H1 (cell line): Measurements from ENCODE around the gene NOC2L. TPM values are rescaled to one million over a fixed set of nuclear protein-coding genes. Genes with fewer than 3 reads are reported as not detected.

Experiments
- CTCF ChIA-PET: fragments of 300-600 bp; sonication (Branson Sonifier 250); formaldehyde crosslinking; loops from one replicate; lab custom pipeline; 2021; ENCODE audit not compliant: partially characterized antibody; lab: Charles Lee
- POLR2A ChIA-PET: fragments of 300-600 bp; sonication (Branson Sonifier 250); formaldehyde crosslinking; loops from one replicate; lab custom pipeline; 2021; ENCODE audit warnings: inconsistent platforms; ENCODE audit not compliant: partially characterized antibody; lab: Charles Lee
- DNase-seq, 2 experiments: peaks; one replicate each; pipeline versions ENCODE4 v3.0.0 to v3.0.0-alpha.2; 2010 to 2022; ENCODE audit warnings: low spot score in 2 of 2, low read depth in 1 of 2, mixed read lengths in 1 of 2
- FAIRE-seq: peaks from 2 replicates; lab custom pipeline; 2011; peaks lifted over from hg19 to GRCh38; lab: Jason Lieb, UNC
- H2AFZ ChIP-seq: 2 replicates; pipeline ENCODE4 v1.8.1; 2012; ENCODE audit warnings: low read length, inconsistent platforms
- H2AK5ac ChIP-seq: 2 replicates; pipeline ENCODE4 v1.6.1; 2013; ENCODE audit warnings: low read depth, low read length
- H2BK120ac ChIP-seq: replicated peaks from 2 replicates; pipeline ENCODE3; 2013; ENCODE audit warnings: low read depth, low read length, inconsistent platforms
- H2BK12ac ChIP-seq: 2 replicates; pipeline ENCODE4 v1.6.1; 2013; ENCODE audit warnings: low read depth, low read length
- H2BK15ac ChIP-seq: 2 replicates; pipeline ENCODE4 v1.6.1; 2013; ENCODE audit warnings: low read length
- H2BK20ac ChIP-seq: 2 replicates; pipeline ENCODE4 v1.6.1; 2013; ENCODE audit warnings: low read length
- H2BK5ac ChIP-seq: 2 replicates; pipeline ENCODE4 v1.6.1; 2013; ENCODE audit warnings: low read depth, low read length
- H3K14ac ChIP-seq: 2 replicates; pipeline ENCODE4 v1.6.1; 2013; ENCODE audit warnings: inconsistent platforms; ENCODE audit not compliant: insufficient read length
- H3K18ac ChIP-seq: 2 replicates; pipeline ENCODE4 v1.6.1; 2013; ENCODE audit warnings: low read length; ENCODE audit errors: extremely low read depth
- H3K23ac ChIP-seq: 2 replicates; pipeline ENCODE4 v1.6.1; 2013; ENCODE audit warnings: inconsistent platforms; ENCODE audit not compliant: insufficient read length
- H3K23me2 ChIP-seq: 2 replicates; pipeline ENCODE4 v1.6.1; 2013; ENCODE audit warnings: low read depth, low read length
- H3K27ac ChIP-seq: 2 replicates; pipeline ENCODE4 v1.6.1; 2011; ENCODE audit warnings: low read depth, low read length, inconsistent platforms
- H3K27me3 ChIP-seq, 4 experiments: replicated peaks in 1 of 4; 1 replicate in 1 of 4; 2 replicates in 3 of 4; pipeline versions ENCODE4 v1.6.1 to v1.8.1; 2011 to 2013; ENCODE audit warnings: low read length in 3 of 4, mild to moderate bottlenecking in 3 of 4, inconsistent platforms in 2 of 4, mixed read lengths in 2 of 4, moderate library complexity in 1 of 4; ENCODE audit not compliant: control insufficient read depth in 3 of 4, insufficient read depth in 3 of 4; ENCODE audit errors: extremely low read depth in 1 of 4
- H3K36me3 ChIP-seq, 4 experiments: 2 replicates each; pipeline versions ENCODE4 v1.6.1 to v1.8.1; 2011 to 2013; ENCODE audit warnings: mild to moderate bottlenecking in 4 of 4, low read length in 3 of 4, moderate library complexity in 2 of 4, control low read depth in 1 of 4, inconsistent platforms in 1 of 4; ENCODE audit not compliant: insufficient read depth in 4 of 4, control insufficient read depth in 2 of 4
- H3K4ac ChIP-seq: replicated peaks from 2 replicates; pipeline ENCODE3; 2013; ENCODE audit warnings: low read length, low read depth, mixed read lengths, inconsistent platforms; ENCODE audit not compliant: insufficient read length
- H3K4me1 ChIP-seq, 4 experiments: replicated peaks in 1 of 4; 1 replicate in 1 of 4; 2 replicates in 3 of 4; pipeline versions ENCODE4 v1.6.1 to v1.8.1; 2011 to 2013; ENCODE audit warnings: low read length in 3 of 4, inconsistent platforms in 2 of 4, mixed read lengths in 1 of 4; ENCODE audit not compliant: insufficient read depth in 4 of 4, control insufficient read depth in 3 of 4
- H3K4me2 ChIP-seq, 2 experiments: 2 replicates each; pipeline versions ENCODE4 v1.6.1 to v1.8.1; 2011 to 2013; ENCODE audit warnings: low read depth in 2 of 2, low read length in 2 of 2, control low read depth in 1 of 2, inconsistent platforms in 1 of 2, mild to moderate bottlenecking in 1 of 2; ENCODE audit not compliant: insufficient read depth in 1 of 2
- H3K4me3 ChIP-seq, 4 experiments: fragments of 200-600, 300-600 bp in 1 of 4; sonication (generic), shearing (Covaris generic), sonication (Bioruptor Twin) in 1 of 4; 2 replicates each; pipeline versions ENCODE4 v1.5.1 to v1.8.1; 2011 to 2016; ENCODE audit warnings: low read length in 4 of 4, low read depth in 3 of 4, control low read depth in 2 of 4, inconsistent platforms in 2 of 4, mild to moderate bottlenecking in 2 of 4, mixed read lengths in 1 of 4, moderate library complexity in 1 of 4; ENCODE audit not compliant: insufficient read depth in 2 of 4; ENCODE audit errors: extremely low read depth in 1 of 4
- H3K56ac ChIP-seq: replicated peaks from 2 replicates; pipeline ENCODE3; 2013; ENCODE audit warnings: low read depth, mild to moderate bottlenecking, mixed read lengths, low read length, inconsistent platforms; ENCODE audit not compliant: insufficient read length
- H3K79me1 ChIP-seq: 2 replicates; pipeline ENCODE4 v1.6.1; 2013; ENCODE audit warnings: low read depth, low read length, control low read depth
- H3K79me2 ChIP-seq, 2 experiments: 2 replicates each; pipeline versions ENCODE4 v1.6.1 to v1.8.1; 2012 to 2013; ENCODE audit warnings: low read length in 2 of 2, mild to moderate bottlenecking in 2 of 2, inconsistent platforms in 1 of 2; ENCODE audit not compliant: insufficient read depth in 2 of 2, control insufficient read depth in 1 of 2
- H3K9ac ChIP-seq, 4 experiments: replicated peaks in 1 of 4; 1 replicate in 1 of 4; 2 replicates in 3 of 4; pipeline versions ENCODE4 v1.6.1 to v1.8.1; 2011 to 2013; ENCODE audit warnings: low read depth in 3 of 4, low read length in 3 of 4, control low read depth in 2 of 4, mild to moderate bottlenecking in 2 of 4, moderate library complexity in 2 of 4, inconsistent platforms in 1 of 4; ENCODE audit errors: extremely low read depth in 1 of 4
- H3K9me3 ChIP-seq, 2 experiments: 2 replicates each; pipeline versions ENCODE4 v1.6.1 to v1.8.1; 2012 to 2013; ENCODE audit warnings: mild to moderate bottlenecking in 2 of 2, moderate library complexity in 2 of 2, control low read depth in 1 of 2, inconsistent platforms in 1 of 2, low read depth in 1 of 2, low read length in 1 of 2, mixed read lengths in 1 of 2; ENCODE audit not compliant: insufficient read depth in 2 of 2
- H4K20me1 ChIP-seq, 2 experiments: replicated peaks in 1 of 2; 2 replicates each; pipeline versions ENCODE3 to v1.8.1; 2011 to 2013; ENCODE audit warnings: inconsistent platforms in 2 of 2, low read length in 2 of 2, mild to moderate bottlenecking in 1 of 2; ENCODE audit not compliant: insufficient read depth in 2 of 2, control insufficient read depth in 1 of 2
- H4K5ac ChIP-seq: 2 replicates; pipeline ENCODE4 v1.6.1; 2013; ENCODE audit warnings: low read length, low read depth, mixed read lengths, inconsistent platforms; ENCODE audit not compliant: insufficient read length
- H4K8ac ChIP-seq: 2 replicates; pipeline ENCODE4 v1.8.0; 2013; ENCODE audit warnings: mild to moderate bottlenecking, moderate library complexity, low read length, inconsistent platforms; ENCODE audit not compliant: insufficient read depth; ENCODE audit errors: extremely low read depth
- H4K91ac ChIP-seq: replicated peaks from 2 replicates; pipeline ENCODE3; 2013; ENCODE audit warnings: low read length, mixed read lengths, inconsistent platforms; ENCODE audit not compliant: insufficient read length
- BCL11A ChIP-seq, 2 experiments: IDR thresholded peaks; one replicate each; pipeline ENCODE4 v1.6.1; 2011; ENCODE audit warnings: low read depth in 2 of 2, low read length in 2 of 2, mild to moderate bottlenecking in 2 of 2
- HDAC6 ChIP-seq: IDR thresholded peaks from one replicate; pipeline ENCODE4 v1.7.1; 2012; ENCODE audit warnings: low read depth, mild to moderate bottlenecking, inconsistent platforms, low read length, moderate library complexity
- POLR2AphosphoS5 ChIP-seq: IDR thresholded peaks from 2 replicates; pipeline ENCODE4 v1.6.1; 2011; ENCODE audit warnings: low read depth, low read length
- RBBP5 ChIP-seq: IDR thresholded peaks from 2 replicates; pipeline ENCODE4 v1.7.1; 2012; ENCODE audit warnings: low read depth, mild to moderate bottlenecking, inconsistent platforms, low read length, moderate library complexity, borderline replicate concordance
- RNF2 ChIP-seq: fragments of 200-900, 300-1000 bp; sonication (generic); IDR thresholded peaks from 2 replicates; pipeline ENCODE4 v1.7.1; 2016; ENCODE audit warnings: borderline replicate concordance, low read depth, mild to moderate bottlenecking, antibody characterized with exemption, low read length; ENCODE audit not compliant: poor library complexity, severe bottlenecking; ENCODE audit errors: missing control alignments
- SAP30 ChIP-seq: fragments of 300-600 bp; sonication (generic); IDR thresholded peaks from 2 replicates; pipeline ENCODE4 v1.7.1; 2012; ENCODE audit warnings: low read length, moderate library complexity, mild to moderate bottlenecking, inconsistent platforms; ENCODE audit not compliant: insufficient read depth, insufficient replicate concordance
- SP2 ChIP-seq: IDR thresholded peaks from 2 replicates; pipeline ENCODE4 v1.6.1; 2012; ENCODE audit warnings: mild to moderate bottlenecking, low read length, inconsistent platforms
- TBP ChIP-seq: IDR thresholded peaks from 2 replicates; pipeline ENCODE4 v1.6.1; 2011; ENCODE audit warnings: low read depth, low read length, improper control_type of control experiment
- TEAD4 ChIP-seq: IDR thresholded peaks from 2 replicates; pipeline ENCODE4 v1.6.1; 2012; ENCODE audit warnings: low read depth, low read length, inconsistent platforms, mixed read lengths
- WGBS, 2 experiments: shearing (Covaris generic) in 1 of 2; methylation state at CpG; one replicate each; pipeline versions ENCODE4 v1.1.6 to v1.1.7; 2013 to 2015; ENCODE audit warnings: low lambda C conversion rate in 2 of 2, mixed read lengths in 2 of 2, inconsistent platforms in 1 of 2, low coverage in 1 of 2, missing lambda C conversion rate in 1 of 2; ENCODE audit not compliant: insufficient replicate concordance in 2 of 2, insufficient coverage in 1 of 2, insufficient read length in 1 of 2; ENCODE audit errors: extremely low coverage in 1 of 2, missing lambda C conversion rate in 1 of 2; 5-methylcytosine and 5-hydroxymethylcytosine counted together
- polyA plus RNA-seq, 7 experiments: library from polyadenylated mRNA; depleted of rRNA in 3 of 7; stranded (reverse) in 5 of 7; unstranded in 2 of 7; fragments of >200 nt in 5 of 7; fragments of 200-250 nt in 2 of 7; gene quantifications; 1 replicate in 5 of 7; 2 replicates in 1 of 7; 4 replicates in 1 of 7; pipeline versions ENCODE4 v1.2.1 to v1.2.3, GENCODE V29; 2011 to 2013; ENCODE audit warnings: missing spikeins in 2 of 7, mixed read lengths in 2 of 7
- total RNA-seq: library from RNA; stranded (reverse); fragmentation: NEBNext Ultra II Directional; extraction: Animal tissue kit (Norgen Biotek cat#: 25700); gene quantifications from 2 replicates; pipeline ENCODE4 v1.2.1, GENCODE V29; 2021
- TF ChIP-seq, protein P1 (sequence below): IDR thresholded peaks from 2 replicates; pipeline ENCODE4 v1.6.1; 2012; ENCODE audit warnings: inconsistent platforms
- TF ChIP-seq, protein P2 (sequence below), 3 experiments: IDR thresholded peaks; 1 replicate in 2 of 3; 2 replicates in 1 of 3; pipeline versions ENCODE4 v1.5.1 to v1.6.1; 2011; ENCODE audit warnings: low read length in 3 of 3, mild to moderate bottlenecking in 3 of 3, inconsistent platforms in 2 of 3, low read depth in 1 of 3, moderate library complexity in 1 of 3; ENCODE audit not compliant: insufficient read depth in 1 of 3; ENCODE audit errors: control extremely low read depth in 1 of 3

Gene NOC2L
- total and polyA plus RNA-seq, 2 of the 8 experiments (the other 6 are each of a cell fraction or from before 2014, with no cell fraction given), result 74.7 to 130 TPM

GRCh38 chr1:950881-951280 is 8.2 kb downstream of the NOC2L start:
- Histone ChIP-seq H3K23me2 (no peaks in the 10 kb centered on the region), H3K23ac (no peak overlapping the region), H3K4ac (no peak overlapping the region), H3K27ac (no peak overlapping the region), H3K4me1 (no peaks in the 10 kb centered on the region; a peak in 1 of 7 replicates), H3K18ac (no peak overlapping the region), H2BK20ac (no peak overlapping the region), H2BK15ac (no peak overlapping the region), H2AK5ac (no peak overlapping the region), H3K9me3 (no peaks in the 10 kb centered on the region), H2BK120ac (no peak overlapping the region), H3K9ac (no peak overlapping the region), H3K79me2 (no peaks in the 10 kb centered on the region; a peak in 1 of 4 replicates), H4K8ac (no peak overlapping the region), H2BK12ac (no peak overlapping the region), H4K20me1 (peaks cover 20 to 37% of the 10 kb centered on the region in 2 experiments), H3K14ac (no peak overlapping the region), H2BK5ac (no peak overlapping the region), H3K36me3 (peaks cover 8 to 62% (median 50%) of the 10 kb centered on the region in 4 experiments), H4K91ac (no peak overlapping the region), H3K4me2 (no peak overlapping the region), H3K79me1 (peaks cover 8% of the 10 kb centered on the region), H3K27me3 (no peaks in the 10 kb centered on the region), H3K56ac (no peak overlapping the region), H2AFZ (no peak overlapping the region), H3K4me3 (no peak overlapping the region), H4K5ac (no peak overlapping the region)
- FAIRE-seq (no peak), DNase-seq (no peak)
- ChIA-PET POLR2A (no interaction called here), CTCF (interaction anchor here (0.7 to 1.8 kb wide), 6 partner anchors 8 to 46 kb away, joined by 3 to 9 read pairs (median 5); no protein-coding TSS in a partner anchor)
- 89% methylated on average over 10 of the region's 23 CpGs; no CpG with 5 or more reads in 1 of the 2 experiments for WGBS, 2 experiments
- TF ChIP-seq SP2 (no peak), RBBP5 (no peak), RNF2 (no peak), SAP30 (no peak), TBP (no peak), POLR2AphosphoS5 (no peak), BCL11A (IDR thresholded peaks at IDR 0.05; ENCODE audit: low read depth in 2 of 2, low read length in 2 of 2) (no peak), HDAC6 (no peak), TEAD4 (no peak)
- TF ChIP-seq, protein P1, sequence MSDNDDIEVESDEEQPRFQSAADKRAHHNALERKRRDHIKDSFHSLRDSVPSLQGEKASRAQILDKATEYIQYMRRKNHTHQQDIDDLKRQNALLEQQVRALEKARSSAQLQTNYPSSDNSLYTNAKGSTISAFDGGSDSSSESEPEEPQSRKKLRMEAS, result no peak
- TF ChIP-seq, protein P2, sequence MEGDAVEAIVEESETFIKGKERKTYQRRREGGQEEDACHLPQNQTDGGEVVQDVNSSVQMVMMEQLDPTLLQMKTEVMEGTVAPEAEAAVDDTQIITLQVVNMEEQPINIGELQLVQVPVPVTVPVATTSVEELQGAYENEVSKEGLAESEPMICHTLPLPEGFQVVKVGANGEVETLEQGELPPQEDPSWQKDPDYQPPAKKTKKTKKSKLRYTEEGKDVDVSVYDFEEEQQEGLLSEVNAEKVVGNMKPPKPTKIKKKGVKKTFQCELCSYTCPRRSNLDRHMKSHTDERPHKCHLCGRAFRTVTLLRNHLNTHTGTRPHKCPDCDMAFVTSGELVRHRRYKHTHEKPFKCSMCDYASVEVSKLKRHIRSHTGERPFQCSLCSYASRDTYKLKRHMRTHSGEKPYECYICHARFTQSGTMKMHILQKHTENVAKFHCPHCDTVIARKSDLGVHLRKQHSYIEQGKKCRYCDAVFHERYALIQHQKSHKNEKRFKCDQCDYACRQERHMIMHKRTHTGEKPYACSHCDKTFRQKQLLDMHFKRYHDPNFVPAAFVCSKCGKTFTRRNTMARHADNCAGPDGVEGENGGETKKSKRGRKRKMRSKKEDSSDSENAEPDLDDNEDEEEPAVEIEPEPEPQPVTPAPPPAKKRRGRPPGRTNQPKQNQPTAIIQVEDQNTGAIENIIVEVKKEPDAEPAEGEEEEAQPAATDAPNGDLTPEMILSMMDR (IDR thresholded peaks at IDR 0.05; ENCODE audit: control extremely low read depth in 1 of 3, insufficient read depth in 1 of 3, low read depth in 1 of 3, low read length in 3 of 3), result no peak
